NCI-H1930 (cell line): ENCODE measurements around the gene MTMR12.

Source experiments
- DNase-seq, 2 experiments: peaks; one replicate each; lab custom pipeline; 2025; lab: John Stamatoyannopoulos, UW

Gene MTMR12

DNA sequence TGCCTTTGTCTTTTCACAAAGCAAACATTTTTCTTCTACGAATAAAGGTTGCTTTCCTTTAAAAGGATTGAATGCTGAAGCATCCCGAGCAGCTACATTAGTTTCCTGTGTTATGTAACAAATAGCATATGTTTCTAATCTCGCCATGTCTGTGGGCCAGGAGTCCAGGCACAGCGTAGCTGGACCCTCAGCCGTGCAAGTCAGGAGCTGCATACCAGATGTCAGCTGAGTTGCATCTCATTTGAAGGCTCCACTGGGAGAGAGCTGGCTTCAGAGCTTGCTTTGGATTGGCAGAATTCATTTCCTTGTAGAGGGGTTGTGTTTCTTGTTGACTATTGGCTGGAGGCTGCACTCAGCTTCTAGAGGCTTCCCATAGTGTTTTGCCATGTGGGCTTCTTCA, 122.6 kb downstream of the MTMR12 start:
- DNase-seq = no peak

GRCh38 chr5:32187675-32188074, 125.1 kb downstream of the MTMR12 start:
- DNase-seq = no peak

- no peak for DNase-seq
Observed at GRCh38 chr5:32182463-32183063, 130.2 kb downstream of the MTMR12 start.
